Naive thymus-derived CD8-positive, alpha-beta T cell (primary cell): ENCODE results near the gene EIF1AD. TPM values are rescaled to one million over a fixed set of nuclear protein-coding genes. Genes with fewer than 3 reads are reported as not detected.
"Not testable (repeated sequence)": the region's sequence is repeated elsewhere in the genome, so short reads cannot be mapped to it uniquely, and the experiment has no call there.

ENCODE experiments used
- ATAC-seq, 2 donors: fragments of 150-1000 bp; cut with Tn5 transposase in 1 of 2; sonication (Bioruptor Pico), chemical (Tn5 transposase) in 1 of 2; 1 replicate in 1 of 2; 2 replicates in 1 of 2; pipeline ENCODE4 v1.10.0; 2021; ENCODE audit warnings: mild to moderate bottlenecking in 2 of 2, moderate library complexity in 2 of 2
- POLR2A ChIA-PET: fragments of 350-600 bp; sonication (Branson Sonifier 250); formaldehyde crosslinking; loops from one replicate; lab custom pipeline; 2021; ENCODE audit warnings: antibody characterized with exemption; lab: Charles Lee
- DNase-seq, 10 donors: peaks; one replicate each; pipeline versions ENCODE4 v3.0.0 to v3.0.0-alpha.2; 2020 to 2022
- H3K27ac Mint-ChIP-seq, 10 donors: one replicate each; pipeline ENCODE4 v1.8.0; 2020 to 2022; ENCODE audit warnings: mild to moderate bottlenecking in 10 of 10, mixed read lengths in 10 of 10, moderate library complexity in 4 of 10, inconsistent platforms in 1 of 10
- H3K27me3 Mint-ChIP-seq, 5 donors: one replicate each; pipeline ENCODE4 v1.8.0; 2021 to 2022; ENCODE audit warnings: mixed read lengths in 5 of 5
- H3K36me3 Mint-ChIP-seq, 3 donors: one replicate each; pipeline ENCODE4 v1.8.0; 2020 to 2022; ENCODE audit warnings: mixed read lengths in 3 of 3, mild to moderate bottlenecking in 2 of 3, inconsistent platforms in 1 of 3
- H3K4me1 Mint-ChIP-seq, 4 donors: one replicate each; pipeline ENCODE4 v1.8.0; 2021 to 2022; ENCODE audit warnings: mixed read lengths in 4 of 4
- H3K4me3 Mint-ChIP-seq, 10 donors: one replicate each; pipeline ENCODE4 v1.8.0; 2020 to 2022; ENCODE audit warnings: mild to moderate bottlenecking in 10 of 10, mixed read lengths in 10 of 10, moderate library complexity in 6 of 10, inconsistent platforms in 1 of 10
- H3K9me3 Mint-ChIP-seq, 9 donors: one replicate each; pipeline ENCODE4 v1.8.0; 2020 to 2022; ENCODE audit warnings: mixed read lengths in 9 of 9, mild to moderate bottlenecking in 3 of 9, inconsistent platforms in 1 of 9, moderate library complexity in 1 of 9
- polyA plus RNA-seq, 3 donors: library from polyadenylated mRNA; unstranded; fragments of 300-500 nt; fragmentation: Illumina TruSeq; gene quantifications; one replicate each; pipeline ENCODE4 v1.2.3, GENCODE V29; 2021
- total RNA-seq, 8 experiments: library from RNA in 2 of 8; stranded (reverse) in 2 of 8; gene quantifications; one replicate each; pipeline ENCODE4 v1.2.3 and lab custom pipeline; 2021 to 2026

The EIF1AD gene
- total and polyA plus RNA-seq, 5 experiments from 2014 or later: 11.5 to 64.8 (median 18.7) TPM

DNA sequence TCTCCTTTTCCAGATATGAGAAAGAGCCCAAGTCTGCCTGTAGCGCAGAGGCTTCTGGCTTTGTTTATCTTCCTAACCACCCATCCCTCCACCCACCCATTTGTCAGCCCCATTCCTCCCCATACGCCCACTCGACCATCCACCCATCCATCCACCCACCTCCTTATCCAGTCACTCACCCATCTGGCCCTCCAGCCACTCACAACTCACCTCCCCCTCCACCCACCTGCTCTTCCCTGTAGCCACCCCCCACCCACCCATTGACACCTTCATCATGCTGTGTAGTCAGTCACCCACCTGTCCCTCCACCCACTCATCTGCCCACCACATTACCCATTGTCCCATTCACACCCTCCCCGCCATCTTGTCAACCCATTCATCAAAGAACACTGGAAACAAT lies 15.4 kb upstream of the EIF1AD start:
- Mint-ChIP-seq H3K9me3 (no peaks in the 10 kb centered on the region), H3K4me1 (peaks cover 0 to 11% (median 4%) of the 10 kb centered on the region in 4 donors), H3K27me3 (peaks cover 1 to 13% (median 6%) of the 10 kb centered on the region in 5 donors), H3K36me3 (no peaks in the 10 kb centered on the region), H3K4me3 (no peak overlapping the region), H3K27ac (peak overlapping the region in 1 of 10 donors; percentile 48)
- DNase-seq (no peak), ATAC-seq (no peak)
- POLR2A ChIA-PET: interaction anchor here (0.7 kb wide), 1 partner anchor 118 kb away, joined by 6 read pairs; no protein-coding TSS in a partner anchor

DNA sequence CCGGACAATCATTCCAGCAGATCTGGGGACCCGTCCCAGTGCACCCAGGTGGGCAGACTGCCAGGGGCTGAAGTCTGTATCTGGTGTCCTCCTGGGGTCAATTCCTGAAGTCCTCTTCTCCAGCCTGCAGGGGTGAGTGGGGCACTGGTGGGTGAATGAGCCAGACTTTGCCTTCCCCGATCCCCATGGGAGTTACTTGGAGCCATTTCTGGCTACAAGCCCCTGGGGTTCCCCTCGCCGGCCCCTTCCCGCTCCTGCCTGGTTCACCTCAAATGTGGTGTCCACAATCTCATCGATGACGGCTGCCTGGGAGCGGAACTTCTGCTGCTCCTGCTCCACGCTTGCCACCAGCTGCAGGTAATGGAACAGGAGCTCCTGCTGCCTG lies 14.8 kb upstream of the EIF1AD start:
- Mint-ChIP-seq H3K27me3 (peaks cover 1 to 13% (median 6%) of the 10 kb centered on the region in 5 donors), H3K27ac (peak overlapping the region in 1 of 10 donors; percentile 53), H3K9me3 (no peaks in the 10 kb centered on the region), H3K4me3 (no peak overlapping the region), H3K36me3 (no peaks in the 10 kb centered on the region), H3K4me1 (peaks cover 0 to 7% (median 3%) of the 10 kb centered on the region in 4 donors)
- ATAC-seq (no peak), DNase-seq (no peak)
- POLR2A ChIA-PET: no interaction called here

GRCh38 chr11:66015936-66016792 lies 14.2 kb upstream of the EIF1AD start:
- H3K27ac Mint-ChIP-seq: peak overlapping the region in 1 of 10 donors; percentile 53
- H3K9me3 Mint-ChIP-seq: no peaks in the 10 kb centered on the region
- H3K36me3 Mint-ChIP-seq: no peaks in the 10 kb centered on the region
- DNase-seq (no peak), ATAC-seq (no peak)
- peaks cover 1 to 15% (median 6%) of the 10 kb centered on the region in 5 donors for H3K27me3 Mint-ChIP-seq
- no peak overlapping the region for H3K4me3 Mint-ChIP-seq
- POLR2A ChIA-PET: no interaction called here
- H3K4me1 Mint-ChIP-seq: peaks cover 0 to 7% (median 2%) of the 10 kb centered on the region in 4 donors

DNA sequence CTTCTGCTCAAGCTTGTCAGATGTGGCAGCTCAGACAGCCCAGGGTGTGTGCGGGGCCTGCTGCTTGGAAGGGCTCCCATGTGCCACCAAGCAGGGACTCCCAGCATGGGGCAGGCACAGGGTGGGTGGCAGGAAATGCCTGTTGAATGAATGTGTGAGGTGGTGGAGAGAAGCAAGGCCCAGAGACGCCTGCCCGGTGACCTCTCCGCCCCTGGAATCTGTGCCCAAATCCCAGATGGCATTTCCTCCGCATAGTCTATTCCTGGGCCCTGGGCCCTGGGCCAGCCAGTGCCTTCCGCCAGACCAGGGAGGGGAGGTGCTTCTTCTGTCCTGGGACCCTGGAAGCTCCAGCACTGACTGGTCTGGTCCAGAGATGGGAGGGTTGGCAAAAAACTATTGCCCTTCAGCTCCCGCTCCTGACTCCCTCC lies 13.5 kb upstream of the EIF1AD start:
- Mint-ChIP-seq H3K36me3 (no peaks in the 10 kb centered on the region), H3K27me3 (peaks cover 1 to 15% (median 7%) of the 10 kb centered on the region in 5 donors), H3K9me3 (no peaks in the 10 kb centered on the region), H3K27ac (no peak overlapping the region), H3K4me3 (no peak overlapping the region), H3K4me1 (peaks cover 0 to 7% (median under 1%) of the 10 kb centered on the region in 4 donors)
- POLR2A ChIA-PET: no interaction called here
- DNase-seq: peak in 1 of 10 donors; percentile 30
- ATAC-seq: no peak

- Mint-ChIP-seq H3K27ac (no peak overlapping the region), H3K4me1 (peaks cover 0 to 7% (median 2%) of the 10 kb centered on the region in 4 donors), H3K4me3 (no peak overlapping the region), H3K27me3 (peaks cover 1 to 15% (median 10%) of the 10 kb centered on the region in 5 donors), H3K9me3 (no peaks in the 10 kb centered on the region), H3K36me3 (no peaks in the 10 kb centered on the region)
- DNase-seq: peak in 1 of 10 donors; percentile 41
- ATAC-seq: no peak
- POLR2A ChIA-PET: no interaction called here
Observed at GRCh38 chr11:66014804-66015453, 13.0 kb upstream of the EIF1AD start.

DNA sequence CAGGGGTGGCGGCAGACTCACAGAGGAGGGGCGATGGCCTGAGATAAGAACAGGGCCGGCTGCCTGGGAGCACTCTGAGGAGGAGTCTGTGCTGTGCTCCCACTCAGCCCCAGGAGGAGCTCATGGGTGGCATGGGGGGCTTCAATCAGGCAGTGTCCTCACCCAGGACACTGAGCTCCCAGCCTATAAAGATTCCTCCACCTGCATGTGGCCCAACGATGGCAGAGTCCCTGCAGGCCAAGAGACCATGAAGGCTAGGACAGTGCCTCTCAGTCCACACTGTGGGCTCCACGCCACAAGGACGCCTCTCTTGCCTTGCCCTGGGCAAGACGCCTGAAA lies 11.8 kb upstream of the EIF1AD start:
- Mint-ChIP-seq H3K27me3 (peaks cover 1 to 15% (median 10%) of the 10 kb centered on the region in 5 donors), H3K9me3 (no peaks in the 10 kb centered on the region), H3K4me1 (peaks cover 0 to 7% (median 2%) of the 10 kb centered on the region in 4 donors), H3K27ac (no peak overlapping the region), H3K4me3 (no peak overlapping the region), H3K36me3 (no peaks in the 10 kb centered on the region)
- POLR2A ChIA-PET: interaction anchor here (0.6 kb wide), 1 partner anchor 564 kb away, joined by 4 read pairs; no protein-coding TSS in a partner anchor
- ATAC-seq (no peak), DNase-seq (peak in 1 of 10 donors; percentile 45)

DNA sequence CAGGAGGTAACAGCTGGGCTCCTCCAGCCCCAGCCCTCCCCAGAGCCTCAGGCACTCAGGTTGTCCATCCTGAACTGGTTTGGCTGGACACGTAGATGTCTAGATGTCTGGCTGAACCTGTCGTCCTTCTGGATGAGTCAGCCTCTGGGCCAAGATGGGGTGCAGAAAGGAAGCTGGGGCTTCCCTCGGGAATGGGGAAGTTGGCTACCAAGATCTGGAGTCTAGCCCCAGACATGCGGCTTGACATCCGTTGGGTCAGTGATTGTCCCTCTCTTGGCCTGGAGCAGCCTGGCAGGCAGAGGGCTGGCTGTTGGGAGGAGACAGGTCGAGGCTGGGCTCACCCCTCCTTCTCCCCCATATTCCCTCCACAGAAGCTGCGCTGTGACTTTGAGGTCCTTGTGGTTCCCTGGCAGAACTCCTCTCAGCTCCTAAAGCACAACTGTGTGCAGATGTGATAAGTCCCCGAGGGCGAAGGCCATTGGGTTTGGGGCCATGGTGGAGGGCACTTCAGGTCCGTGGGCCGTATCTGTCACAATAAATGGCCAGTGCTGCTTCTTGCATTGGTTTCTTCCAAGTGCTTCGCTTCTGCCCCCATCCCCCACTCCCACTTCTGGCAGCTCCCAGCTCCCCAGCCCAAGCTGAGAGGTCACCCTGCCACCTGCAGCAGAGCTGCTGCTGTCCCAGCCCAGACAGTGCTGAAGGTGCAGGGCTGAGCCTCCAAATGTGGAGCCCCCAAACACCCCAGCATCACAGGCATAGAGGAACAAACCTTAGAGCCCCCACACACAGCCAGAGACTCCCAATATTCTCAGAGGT lies 11.2 kb upstream of the EIF1AD start:
- Mint-ChIP-seq H3K4me1 (peaks cover 0 to 7% (median 2%) of the 10 kb centered on the region in 4 donors), H3K36me3 (no peaks in the 10 kb centered on the region), H3K4me3 (peak overlapping the region in 1 of 10 donors; percentile 23), H3K27me3 (peaks cover 1 to 15% (median 10%) of the 10 kb centered on the region in 5 donors), H3K9me3 (no peaks in the 10 kb centered on the region), H3K27ac (peak overlapping the region in 2 of 10 donors; percentile 18 to 56)
- POLR2A ChIA-PET: interaction anchor here (1.3 to 1.4 kb wide), 3 partner anchors 9 to 19 kb away, joined by 3 to 4 read pairs (median 4); partner anchors contain the start of gene BANF1
- ATAC-seq (no peak), DNase-seq (peak in 1 of 10 donors; percentile 55)

DNA sequence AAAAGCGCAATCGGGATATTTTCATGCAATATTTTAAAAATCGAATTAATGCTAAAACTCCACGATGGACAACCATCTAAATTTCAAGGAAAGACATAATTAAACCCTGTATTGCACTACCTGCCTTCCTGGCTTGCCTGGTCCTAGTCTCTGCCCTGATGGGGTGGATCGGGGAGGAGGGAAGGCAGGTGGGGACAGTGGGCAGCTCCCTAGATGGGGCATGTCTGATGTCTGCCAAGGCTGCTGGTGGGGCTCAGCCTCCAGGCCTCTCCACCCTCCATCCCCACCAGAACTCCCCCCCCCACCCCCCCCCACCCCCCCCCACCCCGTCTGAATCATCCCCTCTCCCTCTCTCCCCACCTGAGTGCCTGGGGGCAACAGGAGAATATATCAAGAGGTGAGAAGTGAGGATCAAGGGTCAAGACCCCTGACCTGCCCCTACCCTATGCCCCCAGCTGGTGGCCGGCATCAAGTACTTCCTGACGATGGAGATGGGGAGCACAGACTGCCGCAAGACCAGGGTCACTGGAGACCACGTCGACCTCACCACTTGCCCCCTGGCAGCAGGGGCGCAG lies 10.5 kb upstream of the EIF1AD start:
- DNase-seq: peak in 1 of 10 donors; percentile 32
- ATAC-seq: peak in 1 of 2 donors; percentile 26
- peak overlapping the region in 4 of 10 donors; percentile 29 to 69 (median 47) for H3K4me3 Mint-ChIP-seq
- H3K9me3 Mint-ChIP-seq: no peaks in the 10 kb centered on the region
- peaks cover 1 to 15% (median 10%) of the 10 kb centered on the region in 5 donors for H3K27me3 Mint-ChIP-seq
- POLR2A ChIA-PET: interaction anchor here (0.6 to 1.4 kb wide), 4 partner anchors 10 to 40 kb away, joined by 3 to 4 read pairs (median 4); partner anchors contain the start of gene BANF1
- H3K4me1 Mint-ChIP-seq: peaks cover 0 to 4% (median 2%) of the 10 kb centered on the region in 4 donors
- no peaks in the 10 kb centered on the region for H3K36me3 Mint-ChIP-seq
- H3K27ac Mint-ChIP-seq: peak overlapping the region in 1 of 10 donors; percentile 56

DNA sequence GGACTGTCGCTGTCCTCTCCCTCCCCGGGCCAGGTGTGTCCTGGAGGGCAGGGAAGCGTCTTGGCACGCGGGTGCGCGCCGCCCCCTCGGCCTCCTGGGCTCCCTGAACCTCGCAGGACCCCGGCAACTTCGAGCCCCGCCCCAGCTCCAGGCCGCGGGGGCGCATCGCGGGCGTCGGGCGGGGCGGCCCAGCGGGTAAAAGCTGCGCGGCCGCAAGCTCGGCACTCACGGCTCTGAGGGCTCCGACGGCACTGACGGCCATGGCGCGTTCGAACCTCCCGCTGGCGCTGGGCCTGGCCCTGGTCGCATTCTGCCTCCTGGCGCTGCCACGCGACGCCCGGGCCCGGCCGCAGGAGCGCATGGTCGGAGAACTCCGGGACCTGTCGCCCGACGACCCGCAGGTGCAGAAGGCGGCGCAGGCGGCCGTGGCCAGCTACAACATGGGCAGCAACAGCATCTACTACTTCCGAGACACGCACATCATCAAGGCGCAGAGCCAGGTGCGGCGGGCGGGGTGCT lies 9.9 kb upstream of the EIF1AD start, which contains the start of gene CST6:
Gene CST6, plus strand, starts transcription at position 224 of the 519 bp plus-strand sequence. Its CDS starts 37 bp downstream, at position 261.
- no peaks in the 10 kb centered on the region for H3K36me3 Mint-ChIP-seq
- peaks cover 1 to 15% (median 10%) of the 10 kb centered on the region in 5 donors for H3K27me3 Mint-ChIP-seq
- H3K4me3 Mint-ChIP-seq: peak within 1 kb of the TSS in 5 of 10 donors; percentile 29 to 69 (median 43)
- H3K4me1 Mint-ChIP-seq: peaks cover 0 to 4% (median 2%) of the 10 kb centered on the region in 4 donors
- no peaks in the 10 kb centered on the region for H3K9me3 Mint-ChIP-seq
- POLR2A ChIA-PET: interaction anchor here (0.6 to 1.4 kb wide), 6 partner anchors 9 to 363 kb away, joined by 3 to 6 read pairs (median 4); partner anchors contain the start of genes BANF1, EIF1AD and SF3B2
- peak within 1 kb of the TSS in 1 of 10 donors; percentile 56 for H3K27ac Mint-ChIP-seq
- DNase-seq (peak in 2 of 10 donors; percentile 16 to 54), ATAC-seq (peak; percentile 39 to 74)

DNA sequence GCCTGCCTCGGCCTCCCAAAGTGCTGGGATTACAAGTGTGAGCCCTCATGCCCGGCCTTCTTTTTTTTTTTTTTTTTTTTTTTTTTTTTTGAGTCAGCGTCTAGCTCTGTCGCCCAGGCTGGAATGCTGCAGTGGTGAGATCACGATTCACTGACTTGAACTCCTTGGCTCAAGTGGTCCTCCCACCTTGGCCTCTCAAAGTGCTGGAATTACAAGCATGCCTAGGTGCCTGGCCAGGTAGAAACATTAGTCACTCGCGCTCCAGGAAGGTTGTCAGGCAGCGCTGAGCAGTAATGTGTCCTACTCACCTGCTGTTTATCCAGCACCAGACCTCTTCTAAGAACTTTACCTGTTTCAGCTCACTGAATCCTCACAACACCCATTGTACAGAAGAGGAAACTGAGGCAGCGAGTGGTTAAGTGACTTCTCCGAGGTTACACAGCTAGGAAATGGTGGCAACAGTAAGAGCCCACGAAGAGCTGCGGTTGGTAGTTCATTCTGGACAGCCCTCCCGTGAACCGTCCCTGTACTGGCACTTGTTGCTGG lies 9.4 kb upstream of the EIF1AD start:
- Mint-ChIP-seq H3K27me3 (peaks cover 1 to 15% (median 10%) of the 10 kb centered on the region in 5 donors), H3K4me3 (peak overlapping the region in 2 of 10 donors; percentile 26 to 51), H3K9me3 (no peaks in the 10 kb centered on the region), H3K36me3 (no peaks in the 10 kb centered on the region), H3K4me1 (peaks cover 0 to 4% (median 2%) of the 10 kb centered on the region in 4 donors), H3K27ac (no peak overlapping the region)
- DNase-seq: no peak
- no peak for ATAC-seq
- POLR2A ChIA-PET: interaction anchor here (0.6 to 1.4 kb wide), 4 partner anchors 9 to 362 kb away, joined by 3 to 6 read pairs (median 4); partner anchors contain the start of genes BANF1, EIF1AD and SF3B2

DNA sequence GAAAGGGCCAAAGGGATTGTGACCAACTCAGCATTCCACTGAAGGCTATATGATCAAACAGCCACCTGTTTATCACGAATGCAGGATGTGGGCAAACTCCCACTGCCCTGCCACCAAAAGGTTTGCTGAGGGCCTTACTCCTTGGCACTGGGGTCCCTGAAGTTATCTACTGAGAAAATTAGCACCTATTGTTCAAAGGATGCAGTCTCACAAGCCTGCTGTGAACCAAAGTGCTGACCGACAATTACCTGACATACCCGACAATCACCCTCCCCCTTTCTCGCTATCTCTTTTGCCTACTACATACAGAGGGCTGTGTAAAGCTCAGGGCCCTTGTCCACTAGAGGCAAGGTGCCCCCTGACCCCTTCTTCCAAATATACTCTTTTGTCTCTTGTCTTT lies 8.1 kb upstream of the EIF1AD start:
- H3K9me3 Mint-ChIP-seq, H3K4me1 Mint-ChIP-seq, H3K4me3 Mint-ChIP-seq, DNase-seq, POLR2A ChIA-PET, H3K36me3 Mint-ChIP-seq, ATAC-seq: not testable (repeated sequence)
- Mint-ChIP-seq H3K27me3 (peaks cover 1 to 15% (median 8%) of the 10 kb centered on the region in 5 donors), H3K27ac (peak overlapping the region in 2 of 10 donors; percentile 12 to 80)
